ENCODE measurements around the gene ZNF439.
"Not testable (repeated sequence)": the region's sequence is repeated elsewhere in the genome, so short reads cannot be mapped to it uniquely, and the experiment has no call there.

The ZNF439 gene

DNA sequence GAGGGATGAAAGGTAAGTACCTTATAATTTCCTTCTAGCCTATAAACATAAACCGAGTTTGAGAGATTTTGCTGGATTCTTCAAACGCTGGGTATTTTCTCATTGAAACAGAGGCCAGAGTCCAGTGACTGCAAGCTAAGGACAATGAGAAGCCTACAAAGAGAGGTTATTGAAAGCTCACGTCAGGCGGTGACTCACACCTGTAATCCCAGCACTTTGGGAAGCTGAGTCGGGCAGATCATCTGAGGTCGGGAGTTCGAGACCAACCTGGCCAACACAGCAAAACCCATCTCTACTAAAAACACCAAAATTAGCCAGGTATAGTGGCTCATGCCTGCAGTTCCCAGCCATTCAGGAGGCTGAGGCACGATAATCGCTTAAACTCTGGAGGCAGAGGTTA, 24.1 kb downstream of the ZNF439 start:
- no peak for DNase-seq

DNA sequence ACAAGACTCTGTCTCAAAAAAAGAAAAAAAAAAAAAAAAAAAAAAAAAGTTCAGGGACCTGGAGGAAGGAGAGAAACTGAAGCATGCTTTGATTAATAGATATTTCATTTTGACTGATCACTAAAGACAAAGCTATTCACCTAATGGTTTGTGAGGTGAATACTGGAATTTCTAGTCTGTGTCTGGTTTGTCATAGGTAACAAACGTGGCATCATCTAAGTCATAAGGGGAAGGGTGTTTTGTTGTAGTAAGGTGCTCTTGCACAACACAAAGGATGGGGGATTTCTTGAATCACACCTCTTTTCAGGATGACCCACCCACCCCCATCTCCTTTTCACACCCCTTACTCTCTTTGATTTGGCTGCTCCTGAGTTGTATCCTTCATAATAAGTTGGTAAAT, 25.2 kb downstream of the ZNF439 start:
- DNase-seq = no peak

DNA sequence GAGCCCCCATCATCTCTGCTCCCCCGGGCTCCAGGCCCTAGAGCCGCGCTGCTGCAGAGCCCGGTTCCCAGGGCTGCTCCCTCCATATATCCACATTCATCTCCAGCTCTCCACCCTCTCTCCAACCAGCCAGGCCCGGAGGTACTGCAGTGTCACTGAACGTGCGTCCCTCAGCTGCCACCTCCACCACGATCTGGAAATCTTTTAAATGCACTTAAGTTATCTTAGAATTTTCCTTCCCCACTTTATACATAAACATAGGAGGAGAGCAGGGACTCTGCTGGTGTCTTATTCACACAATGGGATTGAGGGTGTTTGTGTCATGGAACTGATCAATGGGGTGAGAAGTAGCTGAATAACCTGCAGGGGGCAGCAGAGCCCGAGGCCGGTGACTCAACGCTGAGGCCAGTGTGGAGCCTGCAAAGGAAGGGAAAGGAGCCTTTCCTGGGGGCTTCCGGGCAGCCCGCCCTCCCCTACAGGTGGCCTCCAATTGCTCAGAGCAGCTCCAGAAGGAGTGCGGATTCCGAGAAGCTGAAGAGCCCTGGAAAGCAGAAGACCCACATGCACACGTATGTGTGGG, 31.3 kb downstream of the ZNF439 start:
- DNase-seq = not testable (repeated sequence)

DNA sequence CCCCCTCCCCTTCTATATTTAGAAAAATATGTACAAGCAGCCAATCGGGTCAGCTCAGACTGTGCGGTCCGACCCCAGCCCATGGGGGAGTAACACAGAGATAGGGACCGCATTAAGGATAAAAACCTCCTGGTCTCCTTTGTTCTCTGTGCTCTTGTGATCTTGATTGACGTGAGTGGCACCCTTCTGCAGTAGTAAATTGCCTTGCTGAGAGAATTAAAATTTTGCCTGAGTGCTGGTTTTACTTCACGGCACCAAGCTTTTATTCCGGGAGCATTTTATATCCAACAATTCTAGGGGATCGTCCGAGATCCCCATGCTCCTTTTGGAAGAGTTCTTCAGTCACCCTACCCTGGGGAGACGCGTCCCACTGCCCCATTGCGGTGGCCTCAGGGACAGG, 32.1 kb downstream of the ZNF439 start:
- DNase-seq = no peak

DNA sequence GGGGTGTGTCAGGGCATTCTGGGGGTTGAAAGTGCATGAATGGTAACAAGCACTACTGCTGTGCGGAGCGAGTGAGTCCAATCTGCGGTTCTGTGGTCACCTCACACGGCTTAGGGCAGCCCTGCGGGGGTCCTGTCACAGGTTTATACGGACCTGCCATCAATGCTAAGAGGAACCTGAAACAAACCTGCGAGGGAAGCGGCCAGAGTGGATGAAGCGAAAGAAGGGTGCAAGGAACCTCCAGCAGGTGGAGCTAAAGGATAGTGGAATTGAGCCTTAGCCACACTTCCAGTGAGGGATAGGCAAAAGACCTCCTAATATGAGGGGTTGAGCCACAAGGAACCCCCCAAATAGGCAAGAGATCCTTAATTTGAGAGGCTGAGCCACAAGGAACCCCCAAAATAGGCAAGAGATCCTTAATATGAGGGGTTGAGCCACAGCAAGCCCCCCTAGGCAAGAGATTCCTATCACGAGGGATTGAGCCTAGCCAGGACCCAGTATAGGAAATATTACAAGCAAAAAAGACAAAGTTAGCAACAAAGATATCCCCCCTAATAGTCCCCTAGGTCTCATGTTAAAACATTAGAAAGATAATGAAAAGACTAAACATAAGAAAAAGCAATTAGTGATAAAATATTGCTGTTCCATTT, 32.8 kb downstream of the ZNF439 start:
- peak; percentile 2 for DNase-seq

DNA sequence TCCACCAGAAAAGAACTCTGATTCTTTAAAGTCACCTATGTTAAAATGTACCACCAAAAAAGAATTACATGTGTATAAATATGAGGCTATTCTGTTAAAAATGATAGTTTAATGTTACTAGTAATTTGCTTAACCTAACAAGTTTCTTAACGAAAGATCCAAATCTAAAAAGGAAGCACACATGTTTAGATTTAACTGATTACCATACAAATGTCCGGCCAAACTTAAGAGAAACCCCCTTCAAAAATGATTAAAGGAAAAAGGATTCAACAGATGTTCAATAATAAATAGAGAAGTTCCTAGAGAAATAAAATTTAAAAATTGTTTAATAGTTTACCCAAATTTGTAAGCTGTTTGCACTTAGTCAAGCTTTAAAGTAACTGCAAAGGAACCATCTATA, 34.1 kb downstream of the ZNF439 start:
- DNase-seq = no peak

DNA sequence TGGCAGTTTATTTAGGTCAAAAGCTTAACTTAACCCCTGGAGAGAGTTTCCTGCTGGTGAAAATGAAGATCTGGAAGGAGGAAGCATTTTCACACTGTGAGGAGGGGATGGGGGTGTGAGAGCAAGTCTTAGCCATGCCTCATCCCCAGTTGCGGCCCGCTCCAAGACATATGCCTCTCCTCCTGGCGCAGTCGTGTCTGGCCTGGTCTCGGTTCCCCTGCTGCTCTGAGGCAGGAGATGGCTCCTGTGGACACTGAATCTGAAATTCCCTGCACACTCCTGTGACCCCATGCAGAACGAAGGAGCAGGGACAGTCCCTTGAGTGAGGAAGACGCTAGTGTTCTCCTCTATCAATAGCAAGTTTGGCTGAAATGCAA, 38.7 kb downstream of the ZNF439 start:
- no peak for DNase-seq

DNA sequence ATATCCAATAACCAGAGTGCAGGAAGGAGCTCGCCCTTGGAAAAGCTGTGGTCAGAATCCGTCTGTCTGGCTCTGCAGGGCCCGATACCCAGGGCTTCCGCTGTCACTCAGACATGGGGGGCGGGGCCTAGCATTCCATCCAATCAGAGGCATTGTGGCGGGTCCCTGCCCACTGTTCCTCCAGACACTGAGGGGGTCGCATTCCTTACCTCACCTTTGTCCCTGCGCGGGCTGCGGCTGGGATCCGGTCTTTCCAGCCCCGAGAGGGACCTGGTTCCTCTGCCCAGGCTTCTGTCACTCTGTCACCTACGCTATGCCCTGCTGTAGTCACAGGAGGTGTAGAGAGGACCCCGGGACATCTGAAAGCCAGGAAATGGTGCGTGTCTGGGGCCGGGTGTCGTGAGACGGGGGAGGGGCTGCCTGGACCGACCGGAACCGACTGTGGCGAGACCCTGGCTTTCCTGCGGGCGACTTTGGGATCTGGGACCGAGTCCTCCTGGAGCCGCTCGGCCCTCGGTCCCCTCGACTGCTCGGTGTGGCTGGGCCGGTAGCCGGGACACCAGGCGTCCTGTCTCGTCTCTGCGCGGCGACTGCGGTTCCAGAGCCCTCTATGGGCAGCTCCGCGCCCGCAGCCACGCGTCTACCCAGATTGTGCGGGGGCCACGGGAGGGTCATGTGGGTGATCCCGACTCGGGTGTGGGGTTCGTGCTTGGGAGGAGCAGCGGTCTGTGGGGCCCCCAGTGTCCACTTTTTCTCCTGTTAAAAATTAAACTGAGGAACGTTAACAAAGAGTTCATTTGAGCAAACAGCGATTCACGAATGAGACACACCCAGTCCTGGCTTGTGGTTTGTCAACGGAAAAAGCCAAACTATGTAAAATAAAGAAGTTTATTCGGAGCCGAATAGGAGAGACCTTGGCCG, 39.3 kb downstream of the ZNF439 start, which contains the start of gene ZNF69:
Gene ZNF69 (plus strand): TSS at position 172 of the 921 bp plus-strand sequence. CDS start 142 bp downstream, at position 314.
- no peak for DNase-seq

DNA sequence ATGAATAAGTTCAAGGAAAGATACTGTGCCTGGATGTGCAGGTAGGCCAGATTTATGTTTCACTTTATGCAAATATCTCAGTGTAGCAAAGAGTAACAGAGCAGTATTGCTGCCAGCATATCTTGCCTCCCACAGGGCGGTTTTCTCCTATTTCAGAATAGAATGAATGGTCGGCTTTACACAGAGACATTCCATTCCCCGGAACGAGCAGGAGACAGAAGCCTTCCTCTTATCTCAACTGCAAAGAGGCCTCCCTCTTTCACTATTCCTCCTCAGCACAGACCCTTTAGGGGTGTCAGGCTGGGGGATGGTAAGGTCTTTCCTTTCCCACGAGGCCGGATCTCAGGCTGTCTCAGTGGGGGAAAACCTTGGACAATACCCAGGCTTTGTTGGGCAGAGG, 41.4 kb downstream of the ZNF439 start:
- DNase-seq = not testable (repeated sequence)

DNA sequence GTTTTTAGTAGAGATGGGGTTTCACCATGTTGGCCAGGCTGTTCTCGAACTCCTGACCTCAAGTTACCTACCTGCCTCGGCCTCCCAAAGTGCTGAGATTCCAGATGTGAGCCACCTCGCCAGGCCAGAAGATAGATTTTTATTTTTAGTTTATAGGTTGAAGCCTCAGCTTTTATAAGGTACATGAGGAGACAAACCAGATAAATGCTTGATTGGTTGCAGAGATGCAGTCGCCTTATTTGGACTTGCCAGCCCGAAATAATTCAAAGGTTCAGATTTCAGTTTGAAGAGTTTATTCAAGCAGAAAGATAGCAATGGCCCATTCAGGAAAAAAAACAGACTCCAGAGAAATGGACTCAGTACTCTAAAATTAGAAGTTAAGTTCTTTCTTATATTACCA, 42.1 kb downstream of the ZNF439 start:
- DNase-seq = no peak

DNA sequence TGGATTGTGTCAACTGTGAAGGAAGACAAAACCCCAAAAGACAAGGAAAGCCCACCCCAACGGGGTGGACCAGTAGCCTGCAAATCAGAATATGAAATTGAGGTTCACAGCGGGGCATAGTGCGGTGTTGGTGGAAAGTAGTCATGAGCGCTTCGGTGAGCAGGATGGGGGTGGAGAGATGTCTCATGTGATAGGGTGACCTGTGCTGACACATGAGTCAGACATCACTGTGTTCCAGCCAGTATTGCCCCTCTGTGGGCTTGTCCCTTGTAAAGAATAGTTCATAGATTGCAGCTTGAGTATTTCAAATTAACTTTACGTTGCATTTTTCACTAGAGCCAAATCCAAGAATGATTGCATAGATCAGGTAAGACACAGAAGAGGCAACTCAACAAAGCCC, 46.3 kb downstream of the ZNF439 start:
- no peak for DNase-seq

DNA sequence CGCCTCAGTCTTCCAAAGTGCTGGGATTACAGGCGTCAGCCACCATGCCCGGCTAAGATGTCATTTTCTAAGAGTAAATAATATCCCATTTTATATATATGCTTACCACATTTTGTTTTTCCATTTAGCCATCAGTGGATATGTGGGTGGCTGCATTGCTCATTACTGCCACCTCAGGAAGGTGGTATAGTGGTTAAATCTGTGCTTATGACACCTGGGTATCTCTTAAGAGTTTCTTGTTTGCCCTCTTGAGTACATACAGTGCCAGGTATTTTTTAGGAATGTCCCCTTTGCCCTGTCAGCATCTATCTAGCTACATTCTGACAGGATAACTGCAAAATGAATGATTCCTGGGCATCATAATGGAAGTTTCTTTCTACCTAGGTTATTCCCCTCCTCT, 53.7 kb downstream of the ZNF439 start:
- DNase-seq = no peak

DNA sequence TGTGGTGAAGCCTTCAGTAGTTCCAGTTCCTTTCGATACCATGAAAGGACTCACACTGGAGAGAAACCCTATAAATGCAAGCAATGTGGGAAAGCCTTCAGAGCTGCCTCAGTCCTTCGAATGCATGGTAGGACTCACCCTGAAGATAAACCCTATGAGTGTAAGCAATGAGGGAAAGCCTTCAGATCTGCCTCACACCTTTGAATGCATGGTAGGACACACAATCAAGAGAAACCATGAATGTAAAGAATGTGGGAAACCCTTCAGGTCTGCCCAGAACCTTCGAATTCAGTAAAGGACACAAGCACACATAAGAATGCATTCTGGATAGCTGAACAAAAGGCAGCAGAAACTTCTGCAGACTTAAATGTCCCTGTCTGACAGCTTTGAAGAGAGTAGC, 57.4 kb downstream of the ZNF439 start:
- no peak for DNase-seq

DNA sequence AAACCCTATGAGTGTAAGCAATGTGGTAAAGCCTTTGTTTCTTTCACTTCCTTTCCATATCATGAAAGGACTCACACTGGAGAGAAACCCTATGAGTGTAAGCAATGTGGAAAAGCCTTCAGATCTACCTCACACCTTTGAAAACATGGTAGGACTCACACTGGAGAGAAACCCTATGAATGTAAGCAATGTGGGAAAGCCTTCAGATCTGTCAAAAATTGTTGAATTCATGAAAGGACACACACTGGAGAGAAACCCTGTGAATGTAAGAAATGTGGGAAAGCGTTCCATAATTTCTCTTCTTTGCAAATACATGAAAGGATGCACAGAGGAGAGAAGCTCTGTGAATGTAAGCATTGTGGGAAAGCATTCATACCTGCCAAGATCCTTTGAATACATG, 63.4 kb downstream of the ZNF439 start:
- not testable (repeated sequence) for DNase-seq

DNA sequence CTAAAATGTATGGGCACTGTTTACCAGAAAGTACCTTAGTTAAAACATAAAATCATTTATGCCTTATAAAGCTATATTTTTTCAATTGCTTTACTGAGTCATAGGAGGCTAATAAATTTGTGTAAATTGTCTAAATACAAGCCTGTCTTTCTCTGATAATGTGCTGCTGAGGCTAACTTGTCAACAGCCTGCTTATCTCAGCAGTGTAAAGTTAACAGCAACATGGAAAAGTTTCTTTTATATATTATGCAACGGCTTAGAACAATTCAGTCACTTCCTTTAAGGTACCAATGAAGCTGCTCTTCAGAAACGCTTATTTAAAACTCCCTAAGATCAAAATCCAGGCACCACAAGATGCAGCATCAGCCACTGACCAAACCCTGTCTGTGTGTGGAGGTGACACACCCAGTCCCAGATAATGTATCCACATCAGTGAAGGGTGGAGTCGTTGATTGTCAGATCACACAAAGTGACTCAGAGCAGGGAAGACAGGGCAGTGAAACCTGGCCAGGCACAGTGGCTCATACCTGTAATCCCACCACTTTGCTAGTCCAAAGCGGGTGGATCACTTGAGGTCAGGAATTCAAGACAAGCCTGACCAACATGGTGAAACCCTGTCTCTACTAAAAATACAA, 66.0 kb downstream of the ZNF439 start:
- DNase-seq = not testable (repeated sequence)
